Measurements from ENCODE around the gene AFM.

Gene AFM

GRCh38 chr4:73451404-73451803 is 30.1 kb upstream of the AFM start:
- no peak for DNase-seq (ENCODE audit: low read depth in 2 of 2)

- DNase-seq (ENCODE audit: low read depth in 2 of 2): no peak
These were observed 29.4 kb upstream of the AFM start for GRCh38 chr4:73451981-73452747.

GRCh38 chr4:73452953-73453700 is 28.4 kb upstream of the AFM start:
- DNase-seq (ENCODE audit: low read depth in 2 of 2): no peak

- DNase-seq (ENCODE audit: low read depth in 2 of 2): no peak
These were observed 27.9 kb upstream of the AFM start for GRCh38 chr4:73453701-73454005.

GRCh38 chr4:73454920-73455319 is 26.6 kb upstream of the AFM start:
- DNase-seq (ENCODE audit: low read depth in 2 of 2): no peak

GRCh38 chr4:73456177-73457022 is 25.1 kb upstream of the AFM start:
- DNase-seq (ENCODE audit: low read depth in 2 of 2): no peak

DNA sequence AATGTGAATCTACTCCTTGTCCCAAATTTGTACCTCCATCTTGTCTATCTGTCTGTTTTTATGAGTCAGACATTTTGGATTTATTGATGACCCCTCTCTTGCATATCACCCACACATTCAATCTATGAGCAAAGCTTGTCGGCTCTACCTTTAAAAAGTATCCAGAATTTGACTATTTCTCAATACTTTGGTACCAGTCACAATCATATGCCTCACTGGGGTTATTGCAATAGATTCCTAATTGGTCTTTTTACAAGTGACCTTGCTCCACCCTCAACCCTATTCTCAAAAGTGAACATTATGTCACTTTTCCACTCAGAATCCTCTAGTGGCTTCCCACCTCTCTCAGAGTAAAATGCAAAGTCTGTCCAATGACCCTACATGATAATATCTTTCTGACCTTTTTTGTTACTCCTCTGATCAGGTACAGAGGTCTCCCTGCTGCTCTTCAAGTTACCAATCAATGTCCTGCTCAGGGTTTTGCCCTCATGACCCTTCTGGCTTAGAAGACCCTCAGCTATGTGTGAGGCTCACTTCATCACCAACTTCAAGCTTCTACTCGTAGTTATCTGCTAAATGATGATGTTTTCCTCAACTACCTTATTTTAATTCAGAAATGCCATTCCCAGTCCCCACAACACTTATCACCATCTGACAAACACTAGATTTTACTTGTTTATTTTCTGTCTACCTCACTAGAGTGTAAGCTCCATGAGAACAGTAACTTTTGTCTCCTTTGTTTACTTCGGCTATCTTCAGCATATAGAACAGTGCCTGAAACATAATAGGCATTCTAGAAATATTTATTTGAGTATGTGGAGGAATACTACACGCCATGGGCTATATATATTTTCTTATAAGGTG is 23.1 kb upstream of the AFM start:
- no peak for DNase-seq (ENCODE audit: low read depth in 2 of 2)

DNA sequence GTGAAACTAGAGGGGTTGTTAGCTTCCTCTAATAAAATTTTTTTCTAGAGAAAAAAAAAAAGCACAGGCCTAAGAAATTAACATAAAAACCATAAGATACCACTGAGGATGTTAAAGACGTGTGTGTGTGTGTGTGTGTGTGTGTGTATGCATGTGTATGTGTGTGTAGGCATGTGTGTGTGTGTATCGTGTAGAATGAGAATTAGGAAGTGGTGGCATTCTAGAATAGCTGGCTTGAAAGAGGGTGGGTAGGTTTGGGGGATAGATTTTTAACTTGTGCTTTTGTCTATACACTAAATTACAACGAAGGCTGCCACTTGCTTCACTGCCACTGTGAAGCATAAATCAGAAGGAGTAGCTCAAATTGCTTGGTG is 22.5 kb upstream of the AFM start:
- no peak for DNase-seq (ENCODE audit: low read depth in 2 of 2)

- DNase-seq (ENCODE audit: low read depth in 2 of 2): no peak
These were observed 20.5 kb upstream of the AFM start for GRCh38 chr4:73460913-73461522.

DNA sequence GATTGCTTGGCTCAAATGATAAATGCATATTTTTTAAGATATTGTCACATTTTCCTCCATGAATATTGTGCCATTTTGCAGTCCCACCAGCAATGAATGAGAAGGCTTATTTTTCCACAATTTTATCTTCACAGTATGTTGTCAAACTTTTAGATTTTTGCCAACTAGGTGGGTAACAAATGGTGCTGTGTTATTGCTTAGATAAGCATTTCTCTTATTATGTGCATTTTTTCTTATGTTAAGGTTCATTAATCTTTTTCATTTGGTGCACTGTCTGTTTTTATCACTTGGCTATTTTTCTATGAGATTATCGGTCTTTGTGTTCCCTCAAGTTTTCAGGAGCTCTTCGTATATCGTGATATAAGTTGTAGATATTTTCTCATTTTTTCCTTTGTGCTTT is 13.4 kb upstream of the AFM start:
- DNase-seq (ENCODE audit: low read depth in 2 of 2): no peak

DNA sequence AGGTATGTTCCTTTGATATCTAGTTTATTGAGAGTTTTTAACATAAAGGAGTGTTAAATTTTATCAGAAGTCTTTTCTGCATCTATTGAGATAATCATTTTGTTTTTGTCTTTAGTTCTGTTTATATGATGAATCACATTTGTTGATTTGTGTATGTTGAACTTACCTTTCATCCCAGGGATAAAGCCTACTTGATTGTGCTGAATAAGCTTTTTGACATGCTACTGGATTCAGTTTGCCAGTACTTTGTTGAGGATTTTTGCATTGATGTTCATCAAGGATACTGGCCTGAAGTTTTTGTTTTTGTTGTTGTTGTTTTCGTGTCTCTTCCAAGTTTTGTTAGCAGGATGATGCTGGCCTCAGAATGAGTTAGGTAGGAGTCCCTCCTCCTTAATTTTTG is 10.8 kb upstream of the AFM start:
- DNase-seq (ENCODE audit: low read depth in 2 of 2): no peak

- DNase-seq (ENCODE audit: low read depth in 2 of 2): no peak
These were observed 4.4 kb upstream of the AFM start for GRCh38 chr4:73477176-73477575.

DNA sequence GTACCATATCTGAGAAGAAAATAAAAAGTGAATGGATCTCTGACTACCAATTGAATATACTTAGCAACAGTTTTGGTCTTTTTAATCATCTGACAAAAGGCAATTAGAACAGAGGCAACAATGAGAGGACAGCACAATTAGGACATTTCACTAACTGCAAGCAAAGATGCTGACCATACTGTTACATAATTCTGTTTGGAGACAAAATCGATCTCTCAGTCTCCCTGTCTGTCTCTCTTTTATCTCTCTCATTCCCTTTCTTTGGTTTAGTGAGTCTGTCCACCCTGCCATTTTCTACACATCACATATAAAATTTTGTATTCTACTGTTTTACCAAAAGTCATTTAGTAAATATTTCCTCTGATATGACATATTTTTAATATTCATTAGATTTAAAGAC is 2.2 kb upstream of the AFM start:
- DNase-seq (ENCODE audit: low read depth in 2 of 2): no peak

GRCh38 chr4:73485085-73485484 is 3.5 kb downstream of the AFM start:
- no peak for DNase-seq (ENCODE audit: low read depth in 2 of 2)

- DNase-seq (ENCODE audit: low read depth in 2 of 2): no peak
These were observed 4.1 kb downstream of the AFM start for GRCh38 chr4:73485596-73485995.

DNA sequence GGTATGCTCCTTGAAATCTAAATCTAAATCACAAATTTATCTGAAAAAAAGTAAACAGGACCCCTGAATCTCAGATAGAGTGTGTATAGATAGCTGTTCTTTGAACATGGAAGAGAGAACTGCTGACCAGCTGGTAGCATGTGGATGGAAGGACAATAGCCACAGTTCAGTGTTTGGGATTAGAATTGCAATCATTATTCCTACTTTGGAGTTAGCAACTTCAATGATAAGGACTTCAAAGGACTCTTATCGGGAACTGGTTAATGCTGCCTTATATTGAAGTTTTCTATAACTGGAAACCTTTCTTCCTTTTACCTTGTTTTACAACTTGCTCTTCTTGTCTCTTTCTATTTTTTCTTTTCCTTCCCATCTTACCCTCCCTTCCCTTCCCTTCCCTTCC is 5.0 kb downstream of the AFM start:
- DNase-seq (ENCODE audit: low read depth in 2 of 2): no peak

- no peak for DNase-seq (ENCODE audit: low read depth in 2 of 2)
These were observed 5.7 kb downstream of the AFM start for GRCh38 chr4:73487233-73487632.

DNA sequence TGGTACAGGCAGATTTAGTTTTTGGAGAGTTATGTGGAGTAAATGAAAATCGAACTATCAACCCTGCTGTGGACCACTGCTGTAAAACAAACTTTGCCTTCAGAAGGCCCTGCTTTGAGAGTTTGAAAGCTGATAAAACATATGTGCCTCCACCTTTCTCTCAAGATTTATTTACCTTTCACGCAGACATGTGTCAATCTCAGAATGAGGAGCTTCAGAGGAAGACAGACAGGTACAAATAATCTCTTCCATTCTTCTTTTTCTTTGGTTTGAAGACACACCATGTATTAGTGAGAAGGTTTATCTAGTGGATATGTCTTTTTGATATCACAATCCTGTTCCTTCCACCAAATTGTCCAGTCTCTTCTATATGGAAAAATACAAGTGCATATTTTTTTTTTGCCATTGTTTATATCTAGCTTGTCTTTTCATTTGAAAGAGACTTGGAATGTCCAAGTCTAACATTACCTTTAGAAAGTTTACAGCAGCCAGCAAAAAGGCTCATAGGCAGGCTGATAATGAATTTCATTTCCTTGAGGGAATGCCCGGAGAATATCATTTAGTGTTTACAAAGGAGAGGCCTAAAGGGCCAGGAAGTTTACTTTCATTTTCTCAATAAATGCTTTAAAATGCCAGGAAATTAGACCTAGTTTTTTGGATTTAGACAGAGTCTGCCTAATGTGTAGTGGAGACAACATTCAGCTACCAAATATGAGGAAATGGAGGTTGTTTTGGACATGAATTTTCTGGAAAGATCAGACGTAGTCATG is 18.6 kb downstream of the AFM start:
- DNase-seq (ENCODE audit: low read depth in 2 of 2): no peak

DNA sequence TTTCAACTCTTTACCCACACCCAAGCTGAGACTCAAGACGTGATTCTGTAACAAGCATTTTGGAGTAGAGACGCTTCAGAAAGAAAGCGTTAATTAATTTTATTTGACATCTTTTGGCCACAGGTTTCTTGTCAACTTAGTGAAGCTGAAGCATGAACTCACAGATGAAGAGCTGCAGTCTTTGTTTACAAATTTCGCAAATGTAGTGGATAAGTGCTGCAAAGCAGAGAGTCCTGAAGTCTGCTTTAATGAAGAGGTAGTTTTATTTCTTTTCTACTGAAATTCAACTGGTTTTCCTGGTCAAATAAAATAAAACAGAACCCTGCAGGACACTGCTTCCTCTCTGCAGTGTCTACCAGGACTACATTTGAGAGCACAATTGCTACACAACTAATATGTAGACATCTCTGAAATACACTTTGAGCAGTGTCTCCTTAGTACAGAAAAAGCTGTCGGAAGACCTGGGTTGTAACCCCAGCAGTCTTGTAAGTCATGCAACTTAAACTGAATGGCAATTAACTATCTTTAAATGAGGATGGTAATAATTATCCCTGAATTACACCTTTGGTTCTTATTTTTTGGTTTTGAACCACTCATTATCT is 20.2 kb downstream of the AFM start:
- DNase-seq (ENCODE audit: low read depth in 2 of 2): no peak

GRCh38 chr4:73505567-73505966 is 24.0 kb downstream of the AFM start:
- no peak for DNase-seq (ENCODE audit: low read depth in 2 of 2)

Measured in stimulated activated CD4-positive, alpha-beta T cell treated with anti-CD3 and anti-CD28 coated beads, Interleukin-15, amount 100 ng/mL, for 48 hours (primary cell).